HepG2 (cell line): Measurements from ENCODE around the gene FBXO41. TPM values are rescaled to one million over a fixed set of nuclear protein-coding genes. Genes with fewer than 3 reads are reported as not detected.

Experiments used
- CTCF ChIP-seq: sonication (generic); formaldehyde crosslinking; IDR thresholded peaks from 2 replicates; pipeline ENCODE4 v1.5.0; 2020; ENCODE audit warnings: mild to moderate bottlenecking, missing genetic modification reagents, moderate library complexity
- ETV6 ChIP-seq: sonication (generic); formaldehyde crosslinking; conservative IDR thresholded peaks from 2 replicates; pipeline ENCODE4 v1.4.0; 2020; ENCODE audit warnings: missing genetic modification reagents
- HNF4G ChIP-seq, 2 experiments: sonication (generic) in 1 of 2; formaldehyde crosslinking in 1 of 2; IDR thresholded peaks; 2 replicates each; pipeline versions ENCODE4 v1.4.0 to v1.6.1; 2011 to 2020; ENCODE audit warnings: borderline replicate concordance in 2 of 2, low read depth in 2 of 2, mild to moderate bottlenecking in 2 of 2, low read length in 1 of 2, missing genetic modification reagents in 1 of 2, moderate library complexity in 1 of 2
- KDM3A ChIP-seq: IDR thresholded peaks from 2 replicates; pipeline ENCODE4 v1.6.1; 2018; ENCODE audit warnings: low read depth, missing compliant biosample characterization
- MYC ChIP-seq: sonication (generic); formaldehyde crosslinking; IDR thresholded peaks from 2 replicates; pipeline ENCODE4 v1.9.0; 2021; ENCODE audit warnings: missing genetic modification reagents, borderline replicate concordance
- SKI ChIP-seq: fragments of 450-650 bp; IDR thresholded peaks from one replicate; pipeline ENCODE4 v1.6.1; 2018; ENCODE audit warnings: mild to moderate bottlenecking; ENCODE audit not compliant: partially characterized antibody
- THAP9 ChIP-seq: sonication (generic); formaldehyde crosslinking; IDR thresholded peaks from 2 replicates; pipeline ENCODE4; 2020; ENCODE audit warnings: missing genetic modification reagents, mild to moderate bottlenecking, borderline replicate concordance
- ZBTB4 ChIP-seq: sonication (generic); formaldehyde crosslinking; IDR thresholded peaks from 2 replicates; pipeline ENCODE4 v1.4.0; 2020; ENCODE audit warnings: missing genetic modification reagents, mild to moderate bottlenecking, borderline replicate concordance
- ZFP91 ChIP-seq: sonication (generic); formaldehyde crosslinking; IDR thresholded peaks from 2 replicates; pipeline ENCODE4 v1.9.0; 2022; ENCODE audit warnings: missing genetic modification reagents, mild to moderate bottlenecking, borderline replicate concordance
- ZNF263 ChIP-seq: sonication (generic); formaldehyde crosslinking; IDR thresholded peaks from 2 replicates; pipeline ENCODE4 v1.4.0; 2020; ENCODE audit warnings: missing genetic modification reagents
- ZNF350 ChIP-seq: sonication (generic); formaldehyde crosslinking; IDR thresholded peaks from 2 replicates; pipeline ENCODE4 v1.4.0; 2020; ENCODE audit warnings: mild to moderate bottlenecking, low read depth, missing genetic modification reagents, borderline replicate concordance
- ZNF691 ChIP-seq: sonication (generic); formaldehyde crosslinking; IDR thresholded peaks from 2 replicates; pipeline ENCODE4 v1.4.0; 2020; ENCODE audit warnings: missing genetic modification reagents, low read depth, mild to moderate bottlenecking, borderline replicate concordance
- ZSCAN25 ChIP-seq: sonication (generic); formaldehyde crosslinking; IDR thresholded peaks from 2 replicates; pipeline ENCODE4 v1.8.0; 2022; ENCODE audit warnings: mild to moderate bottlenecking, missing genetic modification reagents
- polyA plus RNA-seq, 8 experiments: library from polyadenylated mRNA; depleted of rRNA in 3 of 8; stranded (reverse) in 7 of 8; unstranded in 1 of 8; fragments of >200 nt; fragmentation: Illumina TruSeq in 4 of 8; extraction: Trizol in 4 of 8; gene quantifications; 2 replicates each; pipeline versions ENCODE4 v1.2.1 to v1.2.3, GENCODE V29; 2011 to 2016; ENCODE audit warnings: low read depth in 4 of 8, missing spikeins in 1 of 8, mixed read lengths in 1 of 8; ENCODE audit not compliant: insufficient read depth in 1 of 8
- total RNA-seq, 5 experiments: library from RNA; depleted of rRNA; stranded (reverse); fragments of >200 nt; fragmentation: Illumina TruSeq; extraction: Trizol; gene quantifications; 2 replicates each; pipeline ENCODE4 v1.2.3, GENCODE V29; 2016; ENCODE audit warnings: low read depth in 1 of 5
- TF ChIP-seq, protein P1 (sequence below): IDR thresholded peaks from 2 replicates; pipeline ENCODE4 v1.6.1; 2016; ENCODE audit warnings: low read depth, borderline replicate concordance
- TF ChIP-seq, protein P2 (sequence below): IDR thresholded peaks from 2 replicates; pipeline ENCODE4 v1.6.1; 2016

FBXO41 gene
- total and polyA plus RNA-seq, 2 of the 13 experiments (the other 11 are each of a cell fraction or from before 2014, with no cell fraction given): 4.2 to 10.3 TPM

DNA sequence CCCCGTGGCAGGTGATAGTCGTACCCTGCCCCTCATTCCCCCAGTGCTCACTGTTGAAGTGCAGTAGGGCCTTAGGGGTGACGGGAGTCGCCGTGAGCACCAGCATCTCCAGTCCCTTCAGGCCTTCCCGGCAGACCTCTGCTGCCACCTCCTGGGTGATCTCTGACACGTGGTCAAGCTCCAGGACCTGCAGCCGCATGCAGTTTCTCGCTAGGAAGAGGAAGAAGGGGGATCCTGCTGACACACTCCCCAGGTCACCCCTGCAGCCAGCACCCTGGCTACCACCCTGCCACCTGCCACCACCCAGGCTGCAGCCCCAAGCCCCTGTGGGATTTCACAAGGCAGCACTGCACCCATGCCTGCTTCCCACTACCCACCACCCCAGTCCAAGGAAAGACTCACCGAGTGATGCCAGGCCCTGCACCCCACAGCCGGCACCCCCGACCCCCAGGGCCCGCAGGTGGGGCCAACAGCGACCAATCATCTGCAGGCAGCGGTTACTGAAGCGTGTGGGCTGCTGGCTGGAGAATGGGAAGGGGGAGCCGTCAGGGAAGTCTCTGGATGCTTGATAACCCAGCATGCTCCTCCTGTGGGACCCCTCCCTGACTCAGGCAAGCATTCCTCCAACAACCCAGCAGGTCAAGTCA is 23.8 kb downstream of the FBXO41 start (continued):
- 0 out of 2 replicates have a peak, but pooled peaks have one; percentile 35 for TF ChIP-seq ZNF350 (CRISPR knock-in tag)
- peak; percentile 44; the same call in 1 of the 2 replicates for TF ChIP-seq ZFP91 (CRISPR knock-in tag)
- TF ChIP-seq ZNF691 (CRISPR knock-in tag): peak; percentile 32; the same call in 1 of the 2 replicates
- peak; percentile 76; the same call in 1 of the 2 replicates for TF ChIP-seq KDM3A (CRISPR knock-in tag)
- TF ChIP-seq ZBTB4: peak; percentile 62; the same call in 1 of the 2 replicates
- peak; percentile 40; the same call in 1 of the 2 replicates for TF ChIP-seq THAP9 (CRISPR knock-in tag)
- 0 out of 2 replicates have a peak, but pooled peaks have one; percentile 60 for TF ChIP-seq ZSCAN25 (CRISPR knock-in tag)
- TF ChIP-seq SKI: no peak
- peak; percentile 59; the same call in 1 of the 2 replicates for TF ChIP-seq ZNF263 (CRISPR knock-in tag)
- peak; percentile 96 for TF ChIP-seq CTCF (CRISPR knock-in tag)
- 0 out of 2 replicates have a peak, but pooled peaks have one; percentile 16 for TF ChIP-seq ETV6 (CRISPR knock-in tag)
- TF ChIP-seq, protein P1, sequence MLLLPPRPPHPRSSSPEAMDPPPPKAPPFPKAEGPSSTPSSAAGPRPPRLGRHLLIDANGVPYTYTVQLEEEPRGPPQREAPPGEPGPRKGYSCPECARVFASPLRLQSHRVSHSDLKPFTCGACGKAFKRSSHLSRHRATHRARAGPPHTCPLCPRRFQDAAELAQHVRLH (CRISPR knock-in tag): no peak
- TF ChIP-seq, protein P2, sequence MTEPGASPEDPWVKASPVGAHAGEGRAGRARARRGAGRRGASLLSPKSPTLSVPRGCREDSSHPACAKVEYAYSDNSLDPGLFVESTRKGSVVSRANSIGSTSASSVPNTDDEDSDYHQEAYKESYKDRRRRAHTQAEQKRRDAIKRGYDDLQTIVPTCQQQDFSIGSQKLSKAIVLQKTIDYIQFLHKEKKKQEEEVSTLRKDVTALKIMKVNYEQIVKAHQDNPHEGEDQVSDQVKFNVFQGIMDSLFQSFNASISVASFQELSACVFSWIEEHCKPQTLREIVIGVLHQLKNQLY (CRISPR knock-in tag): 0 out of 2 replicates have a peak, but pooled peaks have one; percentile 24
- no peak for TF ChIP-seq HNF4G (IDR thresholded peaks at IDR 0.05; ENCODE audit: borderline replicate concordance, low read depth, low read length)
- TF ChIP-seq HNF4G (CRISPR knock-in tag; IDR thresholded peaks at IDR 0.05; ENCODE audit: borderline replicate concordance, low read depth): peak; percentile 59; the same call in 1 of the 2 replicates
- TF ChIP-seq MYC (CRISPR knock-in tag): peak; percentile 97
